Measurements from ENCODE around the gene TLE4.

Gene TLE4

DNA sequence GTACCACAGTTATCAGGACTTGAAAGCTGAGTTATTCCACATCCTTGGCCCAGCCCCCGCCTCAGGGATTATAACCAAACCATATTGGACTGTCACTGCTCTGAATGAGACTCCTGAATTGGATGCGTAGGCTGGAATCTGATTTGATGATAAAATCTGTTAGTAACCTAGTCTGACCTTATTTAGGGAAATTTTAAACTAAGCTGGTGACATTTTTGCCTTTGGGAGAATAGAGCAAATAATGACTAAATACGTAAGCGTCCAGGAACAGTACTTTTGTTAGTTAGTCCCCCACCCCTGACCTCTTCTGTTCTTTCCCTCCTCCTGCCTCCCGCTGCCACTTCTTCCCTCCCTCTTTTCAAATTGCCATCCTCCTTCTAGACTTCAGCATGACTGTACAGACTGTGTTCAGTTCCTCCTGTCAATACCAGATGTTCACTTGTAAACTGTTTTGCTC is 92.6 kb downstream of the TLE4 start:
- no peak for DNase-seq (ENCODE audit: low spot score)

DNA sequence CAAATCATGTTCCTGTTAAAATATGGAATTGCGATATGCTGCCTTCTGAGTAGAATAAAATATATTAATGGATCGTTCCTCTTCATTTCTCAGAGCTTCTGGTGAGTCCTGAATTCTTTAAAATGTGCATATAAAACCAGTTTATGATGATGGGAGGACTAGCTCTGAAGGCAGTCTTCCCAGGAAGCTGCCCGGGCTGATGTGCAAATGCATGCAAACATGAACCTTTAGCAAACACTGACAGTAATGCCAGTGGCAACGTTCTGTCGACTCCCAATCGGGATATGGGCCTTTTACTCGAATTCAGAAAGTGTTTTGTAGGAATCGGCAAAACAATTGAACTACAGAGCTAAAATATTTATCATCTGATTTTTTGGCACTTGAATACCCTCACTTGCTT is 93.6 kb downstream of the TLE4 start:
- no peak for DNase-seq (ENCODE audit: low spot score)

DNA sequence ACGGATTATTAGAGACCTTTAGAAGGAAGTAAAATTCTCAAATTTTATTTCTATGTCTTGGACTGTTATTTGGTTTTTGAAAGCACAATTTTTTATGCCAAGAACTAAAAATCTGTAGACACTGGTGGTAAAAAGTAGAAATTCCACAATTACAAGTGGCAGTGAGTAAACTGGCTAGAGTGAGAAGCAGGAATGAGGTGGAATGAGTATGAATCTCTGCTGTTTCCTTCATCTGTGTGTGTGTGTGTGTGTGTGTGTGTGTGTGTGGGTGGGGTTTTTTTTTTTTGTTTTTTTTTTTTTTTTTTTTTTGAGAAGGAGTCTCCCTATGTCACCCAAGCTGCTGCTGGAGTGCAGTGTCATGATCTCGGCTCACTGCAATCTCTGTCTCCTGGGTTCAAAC is 94.2 kb downstream of the TLE4 start:
- DNase-seq (ENCODE audit: low spot score), result no peak

DNA sequence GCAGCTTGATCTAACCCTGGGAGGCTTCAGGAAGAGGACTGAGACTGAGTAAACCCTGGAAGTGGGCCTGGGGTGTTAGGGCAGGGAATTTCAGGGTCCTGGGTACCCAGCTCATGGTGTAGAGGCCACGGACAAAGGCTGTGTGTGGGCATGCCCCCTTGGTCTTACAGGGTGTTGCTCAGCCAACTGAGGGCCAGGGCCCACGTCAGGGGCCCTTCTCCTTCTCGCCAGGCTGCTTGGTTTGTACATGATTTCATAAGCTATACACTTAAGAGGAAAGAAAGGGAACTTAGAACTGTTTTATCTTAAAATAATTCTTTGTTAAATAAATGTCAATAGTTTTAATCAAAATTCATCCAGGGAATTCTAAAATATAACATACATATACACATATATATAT is 95.4 kb downstream of the TLE4 start:
- DNase-seq (ENCODE audit: low spot score), result no peak

- DNase-seq (ENCODE audit: low spot score), result no peak
Observed at GRCh38 chr9:79667817-79668436, 96.2 kb downstream of the TLE4 start.

DNA sequence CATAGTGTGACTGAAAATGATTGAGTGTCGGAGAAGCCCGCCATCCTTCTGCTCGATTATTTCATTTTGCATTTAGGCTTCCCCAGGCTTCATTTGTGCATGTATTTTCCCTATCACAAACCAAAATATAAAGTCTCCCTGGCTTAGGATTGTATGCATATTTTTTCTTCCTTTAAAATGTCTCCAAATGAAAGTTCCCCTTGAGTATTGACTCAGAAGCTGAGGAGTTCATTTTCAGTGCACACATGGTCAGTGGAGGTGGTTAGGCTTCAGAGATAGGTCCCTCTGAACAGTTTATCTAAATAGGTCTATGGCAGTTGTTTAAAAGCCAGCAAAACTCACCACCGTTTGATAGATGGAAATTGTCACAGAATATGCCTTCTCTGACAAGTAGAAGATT is 97.2 kb downstream of the TLE4 start:
- no peak for DNase-seq (ENCODE audit: low spot score)

DNA sequence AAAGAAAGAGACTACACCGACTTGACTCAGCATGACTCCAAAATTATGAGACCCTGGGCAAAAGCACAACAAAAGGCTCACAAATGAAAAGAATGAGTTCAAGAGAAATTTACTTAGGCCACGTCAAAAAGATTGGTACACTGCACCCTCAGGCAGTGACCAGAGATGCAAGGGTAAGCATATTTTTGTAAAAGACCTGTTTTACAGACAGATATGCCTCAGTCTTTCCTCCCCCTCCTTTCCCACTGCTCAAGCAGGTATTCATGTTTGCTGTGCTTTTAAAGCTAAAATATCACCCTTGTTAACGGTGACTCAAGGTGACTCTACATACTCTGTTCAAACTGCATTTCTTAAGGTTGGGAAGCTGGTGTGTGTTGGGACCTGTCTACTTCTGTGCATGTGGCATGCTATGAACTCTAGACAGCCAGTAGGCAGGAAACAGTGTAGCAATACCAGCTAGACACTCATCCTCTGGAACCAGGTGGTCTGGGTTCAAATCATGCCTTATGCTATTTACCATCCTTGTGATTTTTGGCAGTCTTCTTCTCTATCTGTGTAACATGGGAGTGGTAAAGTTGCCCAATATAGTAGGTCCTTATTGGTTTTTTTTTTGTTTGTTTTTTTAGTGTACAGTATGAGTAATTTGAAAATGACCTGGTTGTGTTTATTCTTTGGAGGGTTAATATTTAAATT is 98.7 kb downstream of the TLE4 start:
- DNase-seq (ENCODE audit: low spot score), result no peak

DNA sequence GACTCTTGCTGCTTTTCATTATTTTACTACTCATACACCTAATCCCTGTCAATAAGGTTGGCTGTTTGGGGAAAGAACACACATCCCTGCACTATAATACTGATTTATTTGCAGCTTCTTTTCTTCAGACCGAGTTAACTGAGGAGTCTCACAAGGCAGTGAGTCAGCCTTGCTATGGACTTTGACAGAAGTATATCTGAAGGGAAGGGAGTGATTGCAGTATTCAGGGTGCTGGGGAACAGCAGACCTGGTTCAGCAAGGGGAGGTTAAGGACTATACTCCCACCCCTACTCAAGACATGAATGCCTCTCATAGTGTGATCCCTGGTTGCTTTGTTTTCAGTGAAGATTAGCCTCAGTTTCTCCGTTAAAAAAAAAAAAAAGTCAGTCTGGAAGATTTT is 99.8 kb downstream of the TLE4 start:
- DNase-seq (ENCODE audit: low spot score), result no peak

DNA sequence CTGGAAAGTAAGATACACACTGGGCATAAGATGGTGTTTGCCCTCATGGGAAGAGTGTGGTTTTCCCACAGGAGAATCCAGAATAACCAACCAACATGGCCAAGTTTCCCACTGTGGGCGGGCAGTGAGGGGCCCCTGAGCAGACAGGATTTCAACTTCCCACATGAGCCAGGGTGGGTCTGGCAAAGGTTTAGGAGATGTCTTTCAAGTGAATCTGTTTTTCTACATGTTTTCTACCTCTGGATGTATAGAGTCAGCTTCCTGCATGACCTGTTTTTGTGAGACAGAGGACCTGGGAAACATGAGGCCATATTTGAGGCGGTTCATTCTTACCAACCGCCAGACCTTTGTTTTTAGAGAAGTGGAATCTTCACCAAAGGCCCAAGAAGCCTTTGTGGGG is 100.5 kb downstream of the TLE4 start:
- no peak for DNase-seq (ENCODE audit: low spot score)

DNA sequence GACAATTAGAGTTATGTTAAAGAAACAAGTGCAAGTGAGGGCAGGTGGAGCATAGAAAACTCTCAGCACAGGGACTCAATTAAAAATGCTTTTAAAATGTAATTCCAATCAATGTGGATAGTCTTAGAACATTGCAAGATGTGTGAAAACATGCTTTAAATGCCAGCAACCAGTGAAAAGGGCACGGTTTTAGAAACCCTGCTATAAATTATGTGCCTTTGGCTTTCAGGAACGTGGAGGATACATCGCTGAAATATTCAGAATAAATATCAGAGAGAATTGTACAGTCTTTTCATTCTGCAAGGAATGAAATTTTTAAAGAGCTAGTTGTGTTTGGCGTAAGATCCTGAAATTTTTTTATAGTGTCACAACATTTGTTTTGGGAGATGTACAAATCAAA is 101.1 kb downstream of the TLE4 start:
- DNase-seq (ENCODE audit: low spot score), result no peak

GRCh38 chr9:79673614-79674013 is 101.8 kb downstream of the TLE4 start:
- DNase-seq (ENCODE audit: low spot score), result no peak

DNA sequence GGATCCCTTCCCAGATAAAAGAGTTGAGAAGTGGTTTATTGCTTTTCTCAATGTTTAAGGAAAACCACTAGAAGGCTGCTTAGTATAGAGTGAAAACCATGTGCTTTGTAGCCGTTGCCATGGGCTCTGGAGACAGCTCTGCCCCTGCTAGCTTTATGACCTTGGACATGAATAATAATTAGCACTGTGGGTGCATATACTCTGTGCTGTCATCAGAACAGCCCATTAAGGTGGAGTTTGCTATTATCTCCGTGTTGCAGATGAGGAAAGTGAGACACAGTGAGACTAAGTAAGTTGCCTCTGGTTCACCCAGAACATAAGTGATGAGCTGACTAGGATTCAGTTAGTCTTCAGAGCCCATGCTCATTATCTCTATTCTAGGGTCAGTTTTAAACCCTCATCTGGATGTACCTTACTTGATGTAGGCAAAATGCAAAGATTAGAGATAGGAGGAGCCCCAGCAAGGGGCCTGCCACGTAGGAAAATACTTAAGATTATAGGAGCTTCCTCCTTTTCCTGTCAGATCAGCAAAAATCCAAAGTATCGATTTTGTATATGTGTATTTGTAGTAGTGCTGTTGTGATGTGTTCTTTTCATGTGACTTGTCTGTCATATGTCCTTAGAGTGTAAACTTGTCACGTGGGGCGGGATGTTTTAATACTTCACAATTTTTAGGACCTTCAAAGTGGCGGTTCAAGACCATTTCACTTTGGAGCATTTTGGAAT is 102.5 kb downstream of the TLE4 start:
- no peak for DNase-seq (ENCODE audit: low spot score)

DNA sequence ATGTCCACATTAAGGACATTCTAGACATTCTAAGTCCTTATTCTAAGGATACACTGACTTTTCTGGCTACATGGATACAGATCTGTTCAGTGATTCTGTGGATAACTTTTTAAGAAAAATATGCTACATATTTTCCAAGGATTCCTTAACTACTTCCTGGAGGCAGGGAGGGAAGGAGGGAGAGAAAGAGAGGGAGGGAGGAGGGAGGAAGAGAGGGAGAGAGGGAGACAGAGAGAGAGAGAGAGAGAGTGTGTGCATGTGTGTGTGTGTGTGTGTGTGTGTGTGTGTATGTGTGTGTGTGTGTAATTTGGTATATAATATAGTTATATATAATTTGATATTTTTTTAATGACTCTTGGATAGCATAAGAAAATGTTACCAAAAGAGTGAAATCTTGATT is 109.8 kb downstream of the TLE4 start:
- DNase-seq (ENCODE audit: low spot score), result no peak

DNA sequence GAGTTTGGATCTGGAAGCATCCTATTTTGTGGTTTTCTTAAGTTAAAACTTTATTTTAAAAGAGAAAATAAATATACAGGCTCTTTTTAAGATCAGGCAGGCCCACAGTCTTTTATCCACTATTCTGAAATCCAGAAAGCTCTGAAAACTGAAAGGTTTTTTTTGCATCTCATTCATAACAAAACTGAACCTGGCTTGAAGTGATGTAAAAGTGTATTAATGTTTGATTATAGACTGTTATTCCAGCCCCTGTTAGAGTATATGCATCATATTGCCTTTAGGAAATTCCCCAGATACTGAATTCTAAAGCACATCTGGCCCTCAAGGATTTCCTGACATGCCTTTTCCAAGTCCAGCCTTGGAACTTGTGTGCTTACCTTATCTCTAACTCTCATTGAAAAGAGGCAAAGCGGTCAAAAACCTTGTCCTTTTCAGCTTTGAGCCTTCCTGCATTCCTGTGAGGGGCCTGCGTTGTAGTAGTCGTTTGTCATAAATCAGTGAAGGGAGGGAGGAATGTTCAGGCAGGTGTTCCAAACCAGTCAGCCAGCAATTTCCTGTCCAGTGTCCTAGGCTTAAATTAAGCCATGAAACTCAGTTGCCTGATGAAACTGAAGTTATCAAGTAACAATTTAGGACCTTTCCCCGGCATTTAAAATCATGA is 110.4 kb downstream of the TLE4 start:
- DNase-seq (ENCODE audit: low spot score), result no peak

DNA sequence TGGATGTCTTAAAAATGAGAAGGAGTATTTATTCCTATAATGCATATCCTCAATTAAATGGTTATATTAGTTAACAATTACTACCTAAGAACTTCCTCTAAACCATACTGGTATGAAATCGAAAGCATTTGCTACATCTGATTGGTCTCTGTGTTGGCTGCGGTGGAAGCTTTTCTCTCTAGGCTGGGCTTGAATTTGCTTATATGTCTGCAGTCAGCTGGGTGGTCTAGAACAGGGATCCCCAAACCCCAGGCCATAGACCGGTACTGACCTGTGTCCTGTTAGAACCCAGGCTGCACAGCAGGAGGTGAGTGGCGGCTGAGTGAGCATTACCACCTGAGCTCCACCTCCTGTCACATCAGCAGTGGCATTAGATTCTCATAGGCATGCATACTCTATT is 112.3 kb downstream of the TLE4 start:
- DNase-seq (ENCODE audit: low spot score), result no peak

GRCh38 chr9:79684711-79685575 is 113.2 kb downstream of the TLE4 start:
- DNase-seq (ENCODE audit: low spot score), result no peak

GRCh38 chr9:79685577-79685976 is 113.8 kb downstream of the TLE4 start:
- no peak for DNase-seq (ENCODE audit: low spot score)

DNA sequence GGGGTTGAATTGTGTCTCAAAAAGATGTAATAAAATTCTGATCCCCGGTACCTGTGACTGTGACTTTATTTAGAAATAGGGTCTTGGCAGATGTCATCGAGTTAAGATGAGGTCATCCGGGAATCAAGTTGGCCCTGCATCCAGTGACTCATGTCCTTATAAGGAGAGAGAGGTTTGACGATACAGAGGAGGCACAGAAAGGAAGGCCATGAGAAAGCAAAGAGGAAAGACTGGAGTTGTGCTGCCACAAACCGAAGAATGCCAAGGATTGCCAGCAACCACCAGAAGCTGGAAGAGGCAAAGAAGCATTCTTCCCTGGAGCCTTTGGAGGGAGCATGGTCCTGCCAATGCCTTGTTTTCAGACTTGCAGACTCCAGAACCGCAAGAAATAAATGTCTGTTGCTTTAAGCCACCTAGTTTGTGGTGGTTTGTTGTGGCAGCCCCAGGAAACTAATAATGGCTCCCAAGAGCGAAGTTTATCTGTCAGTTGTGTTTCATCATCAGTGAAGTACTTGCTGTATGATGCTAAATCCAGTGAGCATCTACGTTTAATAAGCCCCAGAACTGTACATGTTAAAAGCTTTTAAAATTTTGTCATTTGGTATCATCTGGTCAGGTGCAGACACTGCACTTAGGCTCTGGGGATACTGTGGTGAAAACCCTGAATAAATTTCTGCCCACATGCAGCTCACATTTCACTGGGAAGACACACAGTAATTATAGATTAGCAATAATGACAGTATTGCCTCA is 114.8 kb downstream of the TLE4 start:
- no peak for DNase-seq (ENCODE audit: low spot score)

DNA sequence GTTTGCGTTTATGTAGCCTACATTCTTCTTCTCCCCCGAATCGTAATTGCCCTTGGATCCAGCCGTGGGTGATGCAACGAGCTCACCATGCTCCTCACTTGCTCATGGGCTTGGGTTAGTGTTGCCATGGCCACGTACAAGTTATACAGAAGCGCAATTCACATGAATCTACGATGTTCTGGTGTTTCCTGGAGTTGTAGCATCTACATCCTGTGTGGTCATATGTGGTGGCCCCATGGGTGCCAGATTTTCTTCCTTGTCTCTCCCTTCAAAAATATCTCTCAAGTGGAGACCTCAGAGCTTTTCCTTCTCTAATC is 115.3 kb downstream of the TLE4 start:
- no peak for DNase-seq (ENCODE audit: low spot score)

GRCh38 chr9:79688363-79688762 is 116.6 kb downstream of the TLE4 start:
- DNase-seq (ENCODE audit: low spot score), result no peak

- DNase-seq (ENCODE audit: low spot score), result no peak
Observed at GRCh38 chr9:79689576-79689975, 117.8 kb downstream of the TLE4 start.
